Gastrocnemius medialis (tissue), 4 donors: ENCODE results near the gene NOS1AP. TPM values are rescaled to one million over a fixed set of nuclear protein-coding genes. Genes with fewer than 3 reads are reported as not detected.

ENCODE experiments used
- ATAC-seq, 2 donors: fragments of 150-250 bp; one replicate each; pipeline ENCODE4 v1.9.1; 2016
- DNase-seq, 2 donors: peaks; one replicate each; pipeline ENCODE4 v3.0.0-alpha.2; 2019
- H3K27ac ChIP-seq, 4 donors: fragments of 200-600 bp; sonication (generic); 1 replicate in 1 of 4; 2 replicates in 3 of 4; pipeline ENCODE4 v1.5.1; 2016 to 2018; ENCODE audit warnings: mild to moderate bottlenecking in 2 of 4, moderate library complexity in 1 of 4
- H3K27me3 ChIP-seq, 3 donors: fragments of 200-600 bp; sonication (generic) in 2 of 3; 1 replicate in 1 of 3; 2 replicates in 2 of 3; pipeline versions ENCODE4 v1.5.1 to v1.6.0; 2016 to 2019; ENCODE audit warnings: mild to moderate bottlenecking in 1 of 3, moderate library complexity in 1 of 3
- H3K36me3 ChIP-seq, 2 donors: fragments of 200-600 bp; sonication (generic) in 1 of 2; one replicate each; pipeline ENCODE4 v1.5.1; 2017 to 2018
- H3K4me1 ChIP-seq, 2 donors: fragments of 200-600 bp; sonication (generic) in 1 of 2; one replicate each; pipeline ENCODE4 v1.5.1; 2016 to 2017; ENCODE audit warnings: mild to moderate bottlenecking in 2 of 2
- H3K4me3 ChIP-seq, 4 donors: fragments of 200-600 bp; sonication (generic) in 3 of 4; 1 replicate in 1 of 4; 2 replicates in 3 of 4; pipeline ENCODE4 v1.5.1; 2016 to 2019; ENCODE audit warnings: mild to moderate bottlenecking in 2 of 4
- H3K9me3 ChIP-seq, 3 donors: fragments of 200-600 bp; sonication (generic) in 2 of 3; 1 replicate in 1 of 3; 2 replicates in 2 of 3; pipeline ENCODE4 v1.5.1; 2016 to 2019
- POLR2A ChIP-seq, 2 donors: fragments of 450-650 bp; IDR thresholded peaks; one replicate each; pipeline ENCODE4 v1.6.1; 2017; ENCODE audit warnings: antibody characterized with exemption in 2 of 2, mild to moderate bottlenecking in 2 of 2, moderate library complexity in 2 of 2
- in situ Hi-C, 4 donors: fragments of 200-750 bp; cut with MboI; loops; one replicate each; pipeline versions ENCODE4 v1.15.0 to v1.8.0; 2017; ENCODE audit warnings: low sequenced_read_pairs in 4 of 4
- intact Hi-C: fragments of 100-400 bp; cut with DNase I; formaldehyde crosslinking; loops from one replicate; pipeline ENCODE4 v1.15.1; 2023; ENCODE audit warnings: low total_unique reads
- total RNA-seq, 4 donors: library from RNA; depleted of rRNA; stranded (reverse); fragments of >200 nt; gene quantifications; one replicate each; pipeline versions ENCODE4 v1.1.0 to v1.2.3, GENCODE V29; 2016
- TF ChIP-seq, protein P1 (sequence below), 5 experiments: fragments of 450-650 bp in 3 of 5; fragments of 200-600 bp in 2 of 5; sonication (generic) in 2 of 5; IDR thresholded peaks in 4 of 5; conservative IDR thresholded peaks in 1 of 5; 1 replicate in 4 of 5; 2 replicates in 1 of 5; pipeline ENCODE4 v1.5.1; 2016 to 2019; ENCODE audit warnings: antibody characterized with exemption in 5 of 5, mild to moderate bottlenecking in 3 of 5, moderate library complexity in 3 of 5

NOS1AP gene
- total RNA-seq, 4 donors from 2014 or later, result 0.20 to 0.40 (median 0.25) TPM

DNA sequence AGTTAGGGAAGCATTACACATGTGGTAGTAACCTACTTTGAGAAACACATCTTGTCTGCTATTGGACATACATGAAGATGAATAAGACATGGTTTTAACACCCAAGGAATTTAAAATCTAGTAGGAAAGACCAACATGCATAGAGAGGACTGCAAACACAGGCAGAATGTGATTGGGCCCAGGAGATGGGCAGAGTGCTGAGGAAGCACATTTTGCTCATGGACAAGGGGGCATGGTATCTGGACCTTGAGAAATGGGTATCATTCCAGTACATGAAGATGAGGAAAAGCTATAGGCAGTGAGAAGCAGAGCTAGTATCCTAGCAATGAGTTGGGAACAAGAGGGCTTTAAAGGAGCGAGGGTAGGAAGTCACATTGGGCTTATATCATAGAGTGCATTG is 164.4 kb downstream of the NOS1AP start:
- no peak for ATAC-seq
- intact Hi-C loops, result no loop called here

DNA sequence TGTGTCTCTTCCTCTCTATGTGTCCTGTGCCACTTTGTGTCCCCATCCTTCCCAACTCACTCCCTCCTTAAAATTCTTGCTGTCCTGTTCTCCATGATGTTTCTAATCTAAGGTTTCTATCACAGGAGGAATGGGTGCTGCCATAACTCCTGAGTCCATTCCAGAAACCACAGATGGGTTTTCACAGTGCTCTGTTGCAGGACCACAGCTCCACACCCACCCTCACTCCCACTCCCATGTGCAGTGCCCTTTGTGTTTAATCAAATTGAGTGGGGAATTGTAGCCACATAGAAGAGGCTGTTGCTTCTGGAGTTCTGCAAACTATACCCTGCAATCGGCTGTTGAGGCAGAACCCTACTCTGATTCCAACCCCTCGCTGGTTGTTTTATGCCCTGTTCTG is 165.1 kb downstream of the NOS1AP start:
- intact Hi-C loops (no loop called here), in situ Hi-C loops (no loop called here)
- no peaks in the 10 kb centered on the region for H3K9me3 ChIP-seq
- H3K27me3 ChIP-seq, result peaks cover 0 to 3% (median 0%) of the 10 kb centered on the region in 3 donors
- no peak for ATAC-seq
- DNase-seq, result no peak
- TF ChIP-seq, protein P1, sequence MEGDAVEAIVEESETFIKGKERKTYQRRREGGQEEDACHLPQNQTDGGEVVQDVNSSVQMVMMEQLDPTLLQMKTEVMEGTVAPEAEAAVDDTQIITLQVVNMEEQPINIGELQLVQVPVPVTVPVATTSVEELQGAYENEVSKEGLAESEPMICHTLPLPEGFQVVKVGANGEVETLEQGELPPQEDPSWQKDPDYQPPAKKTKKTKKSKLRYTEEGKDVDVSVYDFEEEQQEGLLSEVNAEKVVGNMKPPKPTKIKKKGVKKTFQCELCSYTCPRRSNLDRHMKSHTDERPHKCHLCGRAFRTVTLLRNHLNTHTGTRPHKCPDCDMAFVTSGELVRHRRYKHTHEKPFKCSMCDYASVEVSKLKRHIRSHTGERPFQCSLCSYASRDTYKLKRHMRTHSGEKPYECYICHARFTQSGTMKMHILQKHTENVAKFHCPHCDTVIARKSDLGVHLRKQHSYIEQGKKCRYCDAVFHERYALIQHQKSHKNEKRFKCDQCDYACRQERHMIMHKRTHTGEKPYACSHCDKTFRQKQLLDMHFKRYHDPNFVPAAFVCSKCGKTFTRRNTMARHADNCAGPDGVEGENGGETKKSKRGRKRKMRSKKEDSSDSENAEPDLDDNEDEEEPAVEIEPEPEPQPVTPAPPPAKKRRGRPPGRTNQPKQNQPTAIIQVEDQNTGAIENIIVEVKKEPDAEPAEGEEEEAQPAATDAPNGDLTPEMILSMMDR (IDR thresholded peaks at IDR 0.05 in 4 of 5, conservative IDR thresholded peaks at IDR 0.05 in 1 of 5), result no peak
- TF ChIP-seq POLR2A (IDR thresholded peaks at IDR 0.05), result no peak
- no peaks in the 10 kb centered on the region for H3K4me1 ChIP-seq
- H3K27ac ChIP-seq, result no peak overlapping the region
- H3K4me3 ChIP-seq, result no peak overlapping the region
- H3K36me3 ChIP-seq, result no peaks in the 10 kb centered on the region

More for the DNA sequence above, 164.4 kb downstream of the NOS1AP start:
- TF ChIP-seq, protein P1 (IDR thresholded peaks at IDR 0.05 in 4 of 5, conservative IDR thresholded peaks at IDR 0.05 in 1 of 5), result no peak
- TF ChIP-seq POLR2A (IDR thresholded peaks at IDR 0.05), result no peak
- Histone ChIP-seq H3K27me3 (no peaks in the 10 kb centered on the region), H3K27ac (no peak overlapping the region), H3K36me3 (no peaks in the 10 kb centered on the region), H3K9me3 (no peaks in the 10 kb centered on the region), H3K4me3 (no peak overlapping the region), H3K4me1 (no peaks in the 10 kb centered on the region)
- DNase-seq, result no peak
- in situ Hi-C loops, result no loop called here

DNA sequence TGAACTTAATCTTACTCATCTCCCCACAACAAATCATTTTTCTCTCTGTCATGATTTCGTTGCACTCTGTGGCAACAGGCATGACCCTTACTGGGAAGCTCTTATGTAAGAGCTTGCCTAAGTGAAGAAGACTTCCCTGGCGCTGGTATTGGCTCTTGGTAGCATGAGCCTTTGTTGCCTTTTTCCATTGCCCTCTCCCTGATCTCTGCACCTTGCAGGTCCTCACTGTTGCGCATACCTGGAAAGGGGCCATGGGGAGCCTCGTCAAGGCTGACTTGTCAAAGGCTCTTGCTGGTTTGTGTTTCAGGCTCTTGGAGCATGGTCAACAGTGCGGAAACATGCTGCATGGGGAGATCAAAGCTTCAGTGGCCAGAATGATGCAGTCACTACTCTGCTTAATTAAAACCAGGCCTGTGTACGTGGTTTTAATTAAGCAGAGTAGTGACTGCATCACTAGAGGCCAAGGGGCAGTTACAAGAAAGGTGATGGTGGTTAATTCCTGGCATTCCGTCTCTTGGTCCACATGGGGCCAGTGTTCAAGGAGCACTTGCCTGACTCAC is 165.8 kb downstream of the NOS1AP start:
- TF ChIP-seq, protein P1 (IDR thresholded peaks at IDR 0.05 in 4 of 5, conservative IDR thresholded peaks at IDR 0.05 in 1 of 5), result no peak
- no peak for TF ChIP-seq POLR2A (IDR thresholded peaks at IDR 0.05)
- Histone ChIP-seq H3K9me3 (no peaks in the 10 kb centered on the region), H3K27ac (no peak overlapping the region), H3K4me3 (no peak overlapping the region), H3K4me1 (no peaks in the 10 kb centered on the region), H3K36me3 (no peaks in the 10 kb centered on the region), H3K27me3 (peaks cover 0 to 3% (median 0%) of the 10 kb centered on the region in 3 donors)
- intact Hi-C loops, result no loop called here
- DNase-seq, result no peak
- no peak for ATAC-seq
- in situ Hi-C loops, result no loop called here

DNA sequence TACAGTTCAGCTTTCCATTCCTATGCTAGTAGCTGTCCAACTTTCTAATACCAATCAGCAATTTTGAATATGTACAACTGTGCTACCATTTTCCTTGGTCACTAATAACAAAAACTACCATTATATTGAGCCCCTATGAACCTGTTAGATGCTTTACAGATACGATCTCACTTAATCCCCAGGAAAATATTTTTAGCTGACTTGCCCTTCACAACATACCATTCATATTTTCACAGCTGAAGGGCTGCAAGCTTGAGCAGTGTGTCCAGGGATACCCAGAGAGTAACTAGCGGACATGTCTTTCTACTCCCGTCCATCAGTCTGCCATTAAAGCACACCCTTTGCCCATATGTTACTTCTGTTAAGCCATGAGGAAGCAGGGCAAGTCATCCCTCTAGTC is 166.7 kb downstream of the NOS1AP start:
- no peak for TF ChIP-seq POLR2A (IDR thresholded peaks at IDR 0.05)
- TF ChIP-seq, protein P1 (IDR thresholded peaks at IDR 0.05 in 4 of 5, conservative IDR thresholded peaks at IDR 0.05 in 1 of 5), result no peak
- no peak overlapping the region for H3K4me3 ChIP-seq
- no peaks in the 10 kb centered on the region for H3K4me1 ChIP-seq
- ATAC-seq, result no peak
- H3K27me3 ChIP-seq, result peaks cover 0 to 3% (median 0%) of the 10 kb centered on the region in 3 donors
- H3K27ac ChIP-seq, result no peak overlapping the region
- DNase-seq, result no peak
- intact Hi-C loops, result no loop called here
- no peaks in the 10 kb centered on the region for H3K9me3 ChIP-seq
- in situ Hi-C loops, result no loop called here
- no peaks in the 10 kb centered on the region for H3K36me3 ChIP-seq

DNA sequence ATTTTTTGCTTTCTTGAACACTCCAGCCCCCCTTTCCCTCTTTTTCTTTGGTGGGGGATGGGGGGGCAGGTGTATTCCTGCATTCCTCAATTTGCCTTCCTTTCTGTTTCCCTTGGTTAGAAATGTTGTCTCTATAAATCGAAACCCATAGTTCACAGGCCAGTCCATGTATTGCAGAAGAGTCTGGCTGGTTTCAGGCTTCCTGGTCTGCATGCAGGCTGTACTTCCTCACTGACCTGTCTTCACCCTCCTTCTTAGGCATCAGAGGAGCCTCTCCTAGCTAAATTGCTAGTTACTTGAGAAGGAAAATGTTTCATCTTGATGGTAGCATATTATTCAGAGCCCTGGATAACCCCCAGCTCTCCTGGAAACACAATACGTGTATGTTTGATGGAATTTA is 167.1 kb downstream of the NOS1AP start:
- no peak for TF ChIP-seq POLR2A (IDR thresholded peaks at IDR 0.05)
- TF ChIP-seq, protein P1 (IDR thresholded peaks at IDR 0.05 in 4 of 5, conservative IDR thresholded peaks at IDR 0.05 in 1 of 5), result no peak
- H3K9me3 ChIP-seq, result no peaks in the 10 kb centered on the region
- H3K27ac ChIP-seq, result no peak overlapping the region
- no peaks in the 10 kb centered on the region for H3K4me1 ChIP-seq
- H3K36me3 ChIP-seq, result no peaks in the 10 kb centered on the region
- H3K27me3 ChIP-seq, result peaks cover 0 to 3% (median 0%) of the 10 kb centered on the region in 3 donors
- in situ Hi-C loops, result no loop called here
- no peak overlapping the region for H3K4me3 ChIP-seq
- intact Hi-C loops, result no loop called here
- ATAC-seq, result no peak
- DNase-seq, result no peak
